HCT116 (cell line): ENCODE results near the gene PLRG1. TPM values are rescaled to one million over a fixed set of nuclear protein-coding genes. Genes with fewer than 3 reads are reported as not detected.

Source experiments
- ATAC-seq: fragments of 200-7000 bp; cut with Tn5 transposase; 2 replicates; pipeline ENCODE4 v1.9.1; 2020; ENCODE audit warnings: mild to moderate bottlenecking, moderate library complexity
- BruUV-seq: library from RNA; stranded (reverse); fragments of 400-500 nt; replicated peaks from 2 replicates; lab custom pipeline; 2021; lab: Mats Ljungman, UMichigan
- CTCF ChIA-PET: fragments of 300-600 bp; sonication (Branson Sonifier 250); formaldehyde crosslinking; loops from one replicate; lab custom pipeline; 2021; ENCODE audit warnings: antibody characterized with exemption; lab: Charles Lee
- POLR2A ChIA-PET: fragments of 300-600, 350-600 bp; sonication (Branson Sonifier 250); formaldehyde crosslinking; loops from one replicate; lab custom pipeline; 2021; ENCODE audit warnings: antibody characterized with exemption; lab: Charles Lee
- RAD21 ChIA-PET, 2 experiments: fragments of 300-600 bp; sonication (Branson Sonifier 250); formaldehyde crosslinking; loops; one replicate each; lab custom pipeline; 2023; ENCODE audit warnings: low total read pairs in 2 of 2; ENCODE audit not compliant: uncharacterized antibody in 2 of 2, unreplicated experiment in 2 of 2, low non-redundant PET in 1 of 2; lab: Charles Lee
- DNase-seq: peaks from one replicate; pipeline ENCODE4 v3.0.0-alpha.2; 2010; ENCODE audit warnings: low read depth, low spot score
- H2AFZ ChIP-seq: fragments of 200-600 bp; shearing (Covaris generic), sonication (generic); 2 replicates; pipeline ENCODE4 v1.6.1; 2017; ENCODE audit warnings: low read depth, mixed run types, mixed read lengths, antibody characterized with exemption, low read length; ENCODE audit not compliant: poor library complexity, severe bottlenecking
- H3K27ac ChIP-seq: 2 replicates; pipeline ENCODE4 v1.5.1; 2012; ENCODE audit warnings: low read depth, low read length
- H3K27me3 ChIP-seq: fragments of 200-600 bp; sonication (generic); 2 replicates; pipeline ENCODE4 v1.6.1; 2016; ENCODE audit warnings: mixed run types, low read length, mixed read lengths; ENCODE audit not compliant: insufficient read depth
- H3K36me3 ChIP-seq, 2 experiments: fragments of 200-500 bp in 1 of 2; fragments of 200-600 bp in 1 of 2; sonication (Bioruptor generic) in 1 of 2; sonication (generic) in 1 of 2; 2 replicates each; pipeline versions ENCODE4 v1.5.1 to v1.6.1; 2014 to 2016; ENCODE audit warnings: low read length in 2 of 2, inconsistent platforms in 1 of 2, mixed read lengths in 1 of 2, mixed run types in 1 of 2; ENCODE audit not compliant: insufficient read depth in 2 of 2, control insufficient read depth in 1 of 2
- H3K4me1 ChIP-seq, 2 experiments: fragments of 200-600 bp in 1 of 2; sonication (generic) in 1 of 2; 2 replicates each; pipeline versions ENCODE4 v1.5.1 to v1.6.1; 2012 to 2017; ENCODE audit warnings: low read length in 2 of 2, inconsistent platforms in 1 of 2, mild to moderate bottlenecking in 1 of 2, mixed read lengths in 1 of 2, mixed run types in 1 of 2, moderate library complexity in 1 of 2; ENCODE audit not compliant: insufficient read depth in 2 of 2, control insufficient read depth in 1 of 2
- H3K4me2 ChIP-seq: fragments of 200-600 bp; sonication (generic); 2 replicates; pipeline ENCODE4 v1.6.1; 2017; ENCODE audit warnings: mixed run types, low read length, mixed read lengths
- H3K4me3 ChIP-seq, 2 experiments: fragments of 200-600 bp in 1 of 2; sonication (generic) in 1 of 2; replicated peaks in 1 of 2; 2 replicates each; pipeline ENCODE4 v1.5.1; 2011 to 2016; ENCODE audit warnings: low read length in 2 of 2, control low read depth in 1 of 2, low read depth in 1 of 2, mild to moderate bottlenecking in 1 of 2, mixed read lengths in 1 of 2, mixed run types in 1 of 2
- H3K79me2 ChIP-seq: fragments of 200-600 bp; sonication (generic); 2 replicates; pipeline ENCODE4 v1.6.1; 2017; ENCODE audit warnings: mild to moderate bottlenecking, mixed run types, low read length, moderate library complexity, mixed read lengths; ENCODE audit not compliant: insufficient read depth
- H3K9ac ChIP-seq: fragments of 200-600 bp; sonication (generic); 2 replicates; pipeline ENCODE4 v1.6.1; 2016; ENCODE audit warnings: low read length, mixed read lengths
- H3K9me2 ChIP-seq: fragments of 200-600 bp; sonication (generic), shearing (Covaris generic); 2 replicates; pipeline ENCODE4 v1.6.1; 2017; ENCODE audit warnings: mixed run types, mild to moderate bottlenecking, moderate library complexity; ENCODE audit not compliant: insufficient read depth
- H3K9me3 ChIP-seq, 2 experiments: fragments of 200-500 bp in 1 of 2; fragments of 200-600 bp in 1 of 2; sonication (Bioruptor generic) in 1 of 2; sonication (generic) in 1 of 2; 2 replicates each; pipeline ENCODE4 v1.6.1; 2014 to 2017; ENCODE audit warnings: low read length in 2 of 2, mixed read lengths in 2 of 2, inconsistent platforms in 1 of 2, low read depth in 1 of 2, mild to moderate bottlenecking in 1 of 2, mixed run types in 1 of 2, moderate library complexity in 1 of 2; ENCODE audit not compliant: control insufficient read depth in 1 of 2, insufficient read depth in 1 of 2
- H4K20me1 ChIP-seq: fragments of 200-600 bp; sonication (generic), shearing (Covaris generic); 2 replicates; pipeline ENCODE4 v1.6.1; 2017; ENCODE audit warnings: mixed run types, mild to moderate bottlenecking, moderate library complexity; ENCODE audit not compliant: insufficient read depth
- EGR1 ChIP-seq: IDR thresholded peaks from 2 replicates; pipeline ENCODE4 v1.6.1; 2012; ENCODE audit warnings: low read depth
- EZH2 ChIP-seq: fragments of 200-600 bp; sonication (generic); IDR thresholded peaks from 2 replicates; pipeline ENCODE4 v1.6.1; 2017; ENCODE audit warnings: antibody characterized with exemption, mixed run types
- RAD21 ChIP-seq: IDR thresholded peaks from 2 replicates; pipeline ENCODE4 v1.6.1; 2012; ENCODE audit warnings: low read depth, mild to moderate bottlenecking
- intact Hi-C: fragments of 100-400 bp; cut with micrococcal nuclease; formaldehyde crosslinking; loops from 2 replicates; pipeline ENCODE4 v1.10.0; 2022
- total RNA-seq: library from RNA; stranded (reverse); gene quantifications from one replicate; pipeline ENCODE4 v1.2.1, GENCODE V29; 2021; ENCODE audit not compliant: unreplicated experiment
- TF ChIP-seq, protein P1 (sequence below): IDR thresholded peaks from 2 replicates; pipeline ENCODE4 v1.6.1; 2012; ENCODE audit warnings: low read depth
- TF ChIP-seq, protein P2 (sequence below), 3 experiments: fragments of 200-600 bp in 1 of 3; sonication (generic) in 1 of 3; IDR thresholded peaks in 2 of 3; conservative IDR thresholded peaks in 1 of 3; 2 replicates each; pipeline ENCODE4 v1.5.1; 2012 to 2017; ENCODE audit warnings: low read depth in 2 of 3, low read length in 2 of 3, antibody characterized with exemption in 1 of 3, borderline replicate concordance in 1 of 3, control low read depth in 1 of 3, mild to moderate bottlenecking in 1 of 3, mixed read lengths in 1 of 3, mixed run types in 1 of 3, moderate library complexity in 1 of 3; ENCODE audit not compliant: insufficient read depth in 1 of 3

The PLRG1 gene
- total RNA-seq, 1 experiment from 2014 or later = 141 TPM

DNA sequence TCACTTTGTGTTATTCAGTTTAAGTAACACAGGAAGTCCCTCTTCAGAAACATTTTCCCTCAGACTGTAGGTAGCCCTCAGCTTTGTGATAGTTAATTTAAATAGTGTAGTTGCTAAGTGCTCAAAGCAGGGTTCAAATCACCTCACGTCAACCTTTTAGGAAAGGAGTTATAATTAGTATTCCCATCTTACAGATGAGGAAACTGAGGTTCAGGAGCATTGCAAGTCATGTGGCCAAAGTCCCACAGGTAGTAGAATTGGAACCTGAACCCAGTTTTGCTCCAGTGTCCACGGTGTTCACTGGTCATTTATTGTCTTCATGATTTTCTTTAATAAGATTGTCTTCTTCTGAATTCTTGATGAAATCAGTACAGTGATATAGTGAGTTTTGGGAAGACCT lies 54.3 kb downstream of the PLRG1 start:
- CTCF ChIA-PET = interaction anchor here (1.0 kb wide), 1 partner anchor 11 kb away, joined by 3 read pairs; no protein-coding TSS in a partner anchor
- peaks cover 4% of the 10 kb centered on the region for H3K27me3 ChIP-seq
- intact Hi-C loops = no loop called here
- H3K9me3 ChIP-seq = no peaks in the 10 kb centered on the region
- no peak overlapping the region for H2AFZ ChIP-seq
- no peaks in the 10 kb centered on the region for H3K4me1 ChIP-seq
- TF ChIP-seq EGR1 (no peak), RAD21 (no peak), EZH2 (no peak)
- TF ChIP-seq, protein P1, sequence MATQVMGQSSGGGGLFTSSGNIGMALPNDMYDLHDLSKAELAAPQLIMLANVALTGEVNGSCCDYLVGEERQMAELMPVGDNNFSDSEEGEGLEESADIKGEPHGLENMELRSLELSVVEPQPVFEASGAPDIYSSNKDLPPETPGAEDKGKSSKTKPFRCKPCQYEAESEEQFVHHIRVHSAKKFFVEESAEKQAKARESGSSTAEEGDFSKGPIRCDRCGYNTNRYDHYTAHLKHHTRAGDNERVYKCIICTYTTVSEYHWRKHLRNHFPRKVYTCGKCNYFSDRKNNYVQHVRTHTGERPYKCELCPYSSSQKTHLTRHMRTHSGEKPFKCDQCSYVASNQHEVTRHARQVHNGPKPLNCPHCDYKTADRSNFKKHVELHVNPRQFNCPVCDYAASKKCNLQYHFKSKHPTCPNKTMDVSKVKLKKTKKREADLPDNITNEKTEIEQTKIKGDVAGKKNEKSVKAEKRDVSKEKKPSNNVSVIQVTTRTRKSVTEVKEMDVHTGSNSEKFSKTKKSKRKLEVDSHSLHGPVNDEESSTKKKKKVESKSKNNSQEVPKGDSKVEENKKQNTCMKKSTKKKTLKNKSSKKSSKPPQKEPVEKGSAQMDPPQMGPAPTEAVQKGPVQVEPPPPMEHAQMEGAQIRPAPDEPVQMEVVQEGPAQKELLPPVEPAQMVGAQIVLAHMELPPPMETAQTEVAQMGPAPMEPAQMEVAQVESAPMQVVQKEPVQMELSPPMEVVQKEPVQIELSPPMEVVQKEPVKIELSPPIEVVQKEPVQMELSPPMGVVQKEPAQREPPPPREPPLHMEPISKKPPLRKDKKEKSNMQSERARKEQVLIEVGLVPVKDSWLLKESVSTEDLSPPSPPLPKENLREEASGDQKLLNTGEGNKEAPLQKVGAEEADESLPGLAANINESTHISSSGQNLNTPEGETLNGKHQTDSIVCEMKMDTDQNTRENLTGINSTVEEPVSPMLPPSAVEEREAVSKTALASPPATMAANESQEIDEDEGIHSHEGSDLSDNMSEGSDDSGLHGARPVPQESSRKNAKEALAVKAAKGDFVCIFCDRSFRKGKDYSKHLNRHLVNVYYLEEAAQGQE = no peak
- TF ChIP-seq, protein P2, sequence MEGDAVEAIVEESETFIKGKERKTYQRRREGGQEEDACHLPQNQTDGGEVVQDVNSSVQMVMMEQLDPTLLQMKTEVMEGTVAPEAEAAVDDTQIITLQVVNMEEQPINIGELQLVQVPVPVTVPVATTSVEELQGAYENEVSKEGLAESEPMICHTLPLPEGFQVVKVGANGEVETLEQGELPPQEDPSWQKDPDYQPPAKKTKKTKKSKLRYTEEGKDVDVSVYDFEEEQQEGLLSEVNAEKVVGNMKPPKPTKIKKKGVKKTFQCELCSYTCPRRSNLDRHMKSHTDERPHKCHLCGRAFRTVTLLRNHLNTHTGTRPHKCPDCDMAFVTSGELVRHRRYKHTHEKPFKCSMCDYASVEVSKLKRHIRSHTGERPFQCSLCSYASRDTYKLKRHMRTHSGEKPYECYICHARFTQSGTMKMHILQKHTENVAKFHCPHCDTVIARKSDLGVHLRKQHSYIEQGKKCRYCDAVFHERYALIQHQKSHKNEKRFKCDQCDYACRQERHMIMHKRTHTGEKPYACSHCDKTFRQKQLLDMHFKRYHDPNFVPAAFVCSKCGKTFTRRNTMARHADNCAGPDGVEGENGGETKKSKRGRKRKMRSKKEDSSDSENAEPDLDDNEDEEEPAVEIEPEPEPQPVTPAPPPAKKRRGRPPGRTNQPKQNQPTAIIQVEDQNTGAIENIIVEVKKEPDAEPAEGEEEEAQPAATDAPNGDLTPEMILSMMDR (IDR thresholded peaks at IDR 0.05 in 2 of 3, conservative IDR thresholded peaks at IDR 0.05 in 1 of 3; ENCODE audit: borderline replicate concordance in 1 of 3, insufficient read depth in 1 of 3, low read depth in 2 of 3, low read length in 2 of 3) = no peak
- TF ChIP-seq, all 23 proteins: peak for 0
- Histone ChIP-seq H4K20me1 (no peaks in the 10 kb centered on the region), H3K36me3 (no peaks in the 10 kb centered on the region), H3K4me3 (no peak overlapping the region), H3K4me2 (no peak overlapping the region), H3K27ac (no peak overlapping the region), H3K9me2 (no peaks in the 10 kb centered on the region), H3K79me2 (no peaks in the 10 kb centered on the region), H3K9ac (no peak overlapping the region)
- ATAC-seq (no peak), DNase-seq (no peak)
- POLR2A ChIA-PET = no interaction called here
- BruUV-seq = no TSS peak
- RAD21 ChIA-PET = no interaction called here
